Panc1 (cell line): ENCODE measurements around the gene HAGHL. TPM values are rescaled to one million over a fixed set of nuclear protein-coding genes. Genes with fewer than 3 reads are reported as not detected.
A peak's percentile ranks its signal among the peaks of the same experiment; 100 is the strongest.

Experiments used
- ATAC-seq: fragments of 200-7000 bp; cut with Tn5 transposase; 2 replicates; pipeline ENCODE4 v1.9.1; 2020; ENCODE audit warnings: mild to moderate bottlenecking, moderate library complexity
- BruUV-seq: library from RNA; stranded (reverse); fragments of 400-500 nt; replicated peaks from 2 replicates; lab custom pipeline; 2021; lab: Mats Ljungman, UMichigan
- CTCF ChIA-PET: fragments of 300-600 bp; sonication (Branson Sonifier 250); formaldehyde crosslinking; loops from one replicate; lab custom pipeline; 2022; ENCODE audit warnings: antibody characterized with exemption; lab: Charles Lee
- POLR2A ChIA-PET: fragments of 300-600 bp; sonication (Branson Sonifier 250); formaldehyde crosslinking; loops from one replicate; lab custom pipeline; 2022; ENCODE audit warnings: antibody characterized with exemption; lab: Charles Lee
- DNase-seq: peaks from one replicate; pipeline ENCODE4 v3.0.0-alpha.2; 2010; ENCODE audit warnings: low read depth, low spot score
- H3K27ac ChIP-seq: 2 replicates; pipeline ENCODE4 v1.5.1; 2011; ENCODE audit warnings: mild to moderate bottlenecking, low read length, inconsistent platforms
- H3K27me3 ChIP-seq: fragments of 200-500 bp; sonication (Bioruptor generic); 2 replicates; pipeline ENCODE4 v1.6.0; 2014; ENCODE audit warnings: low read length, inconsistent platforms; ENCODE audit not compliant: control insufficient read depth, insufficient read depth
- H3K36me3 ChIP-seq: fragments of 200-500 bp; sonication (Bioruptor generic); 2 replicates; pipeline ENCODE4 v1.5.1; 2014; ENCODE audit warnings: inconsistent platforms, mild to moderate bottlenecking, low read length, moderate library complexity; ENCODE audit not compliant: control insufficient read depth, insufficient read depth
- H3K4me1 ChIP-seq: 2 replicates; pipeline ENCODE4 v1.5.1; 2011; ENCODE audit warnings: inconsistent platforms, mild to moderate bottlenecking, low read length, moderate library complexity; ENCODE audit not compliant: control insufficient read depth, insufficient read depth
- H3K4me3 ChIP-seq, 2 experiments: 2 replicates each; pipeline ENCODE4 v1.5.1; 2011 to 2012; ENCODE audit warnings: low read depth in 2 of 2, low read length in 2 of 2, mild to moderate bottlenecking in 2 of 2, inconsistent platforms in 1 of 2, moderate library complexity in 1 of 2
- H3K9me3 ChIP-seq: fragments of 200-500 bp; sonication (Bioruptor generic); 2 replicates; pipeline ENCODE4 v1.5.1; 2014; ENCODE audit warnings: low read depth, mild to moderate bottlenecking, inconsistent platforms, low read length, moderate library complexity; ENCODE audit not compliant: control insufficient read depth, insufficient read depth
- CTCF ChIP-seq: fragments of 450-650 bp; IDR thresholded peaks from 2 replicates; pipeline ENCODE4 v1.5.1; 2017; ENCODE audit warnings: mild to moderate bottlenecking
- POLR2AphosphoS5 ChIP-seq: IDR thresholded peaks from 2 replicates; pipeline ENCODE4 v1.6.1; 2012; ENCODE audit warnings: mild to moderate bottlenecking, low read depth, low read length, moderate library complexity
- REST ChIP-seq, 2 experiments: IDR thresholded peaks; 2 replicates each; pipeline ENCODE4 v1.6.1; 2011 to 2012; ENCODE audit warnings: low read depth in 2 of 2, control low read depth in 1 of 2, low read length in 1 of 2, mild to moderate bottlenecking in 1 of 2, moderate library complexity in 1 of 2; ENCODE audit not compliant: insufficient read depth in 1 of 2
- SIN3A ChIP-seq: IDR thresholded peaks from 2 replicates; pipeline ENCODE4 v1.6.1; 2012; ENCODE audit warnings: low read depth, mild to moderate bottlenecking, low read length, moderate library complexity, borderline replicate concordance; ENCODE audit not compliant: insufficient read depth
- TCF7L2 ChIP-seq: IDR thresholded peaks from 2 replicates; pipeline ENCODE4 v1.6.1; 2011; ENCODE audit warnings: mild to moderate bottlenecking, low read depth, low read length, inconsistent platforms
- in situ Hi-C: cut with HindIII; loops from 2 replicates; pipeline ENCODE4 v1.10.0; 2016; ENCODE audit warnings: low sequenced_read_pairs, low pct_unique_long_range_greater_than_20kb
- intact Hi-C: fragments of 100-400 bp; cut with micrococcal nuclease; formaldehyde crosslinking; loops from one replicate; pipeline ENCODE4 v1.10.0; 2022; ENCODE audit not compliant: unreplicated experiment
- total RNA-seq: library from RNA; stranded (reverse); gene quantifications from one replicate; pipeline ENCODE4 v1.2.1, GENCODE V29; 2021; ENCODE audit not compliant: unreplicated experiment

The HAGHL gene
- total RNA-seq, 1 experiment from 2014 or later = 41.1 TPM

DNA sequence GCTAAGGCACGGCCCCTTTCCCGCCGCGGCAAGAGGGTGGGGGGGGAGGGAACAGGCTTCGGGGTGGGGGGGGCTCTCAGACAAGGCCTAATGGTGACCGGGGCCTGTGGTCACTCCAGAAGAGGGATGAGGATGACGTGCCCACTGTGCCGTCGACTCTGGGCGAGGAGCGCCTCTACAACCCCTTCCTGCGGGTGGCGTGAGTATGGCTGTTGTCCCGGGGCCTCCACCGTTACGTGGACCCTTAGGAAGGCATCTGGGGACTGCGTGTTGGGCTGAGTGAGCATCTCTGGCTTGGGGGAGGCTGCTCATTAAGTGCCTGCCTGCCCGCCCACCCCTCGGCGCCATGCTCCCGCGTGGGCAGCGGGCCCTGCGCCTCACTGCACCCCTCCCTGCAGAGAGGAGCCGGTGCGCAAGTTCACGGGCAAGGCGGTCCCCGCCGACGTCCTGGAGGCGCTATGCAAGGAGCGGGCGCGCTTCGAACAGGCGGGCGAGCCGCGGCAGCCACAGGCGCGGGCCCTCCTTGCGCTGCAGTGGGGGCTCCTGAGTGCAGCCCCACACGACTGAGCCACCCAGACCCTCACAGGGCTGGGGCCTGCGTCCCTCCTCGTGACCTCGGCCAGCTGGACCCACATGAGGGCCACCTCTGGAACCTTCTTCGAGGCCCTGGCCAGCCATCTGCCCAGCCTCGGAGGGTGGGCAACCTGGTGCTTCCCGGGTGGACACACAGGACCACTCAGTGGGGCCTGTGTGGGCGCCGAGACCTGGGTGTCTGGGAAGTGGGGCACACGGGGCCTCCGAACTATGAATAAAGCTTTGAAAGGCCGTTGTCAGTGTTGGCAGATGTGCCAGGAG, 2.2 kb downstream of the HAGHL start:
- Histone ChIP-seq H3K27ac (no peak overlapping the region; the same call in 1 of the 2 replicates), H3K27me3 (no peaks in the 10 kb centered on the region), H3K36me3 (no peaks in the 10 kb centered on the region), H3K4me1 (peaks cover 13% of the 10 kb centered on the region), H3K9me3 (no peaks in the 10 kb centered on the region), H3K4me3 (peak overlapping the region; percentile 64 to 74)
- no peak for ATAC-seq
- ChIA-PET CTCF (no interaction called here), POLR2A (no interaction called here)
- no peak for DNase-seq
- BruUV-seq = TSS peak; percentile 84
- TF ChIP-seq SIN3A = no peak
- peak; percentile 19 for TF ChIP-seq POLR2AphosphoS5
- TF ChIP-seq REST (IDR thresholded peaks at IDR 0.05; ENCODE audit: insufficient read depth in 1 of 2, low read depth in 2 of 2, low read length in 1 of 2) = no peak
- no peak for TF ChIP-seq TCF7L2
- no peak; the same call in 1 of the 2 replicates for TF ChIP-seq CTCF
- intact Hi-C loops (no loop called here), in situ Hi-C loops (no loop called here)

DNA sequence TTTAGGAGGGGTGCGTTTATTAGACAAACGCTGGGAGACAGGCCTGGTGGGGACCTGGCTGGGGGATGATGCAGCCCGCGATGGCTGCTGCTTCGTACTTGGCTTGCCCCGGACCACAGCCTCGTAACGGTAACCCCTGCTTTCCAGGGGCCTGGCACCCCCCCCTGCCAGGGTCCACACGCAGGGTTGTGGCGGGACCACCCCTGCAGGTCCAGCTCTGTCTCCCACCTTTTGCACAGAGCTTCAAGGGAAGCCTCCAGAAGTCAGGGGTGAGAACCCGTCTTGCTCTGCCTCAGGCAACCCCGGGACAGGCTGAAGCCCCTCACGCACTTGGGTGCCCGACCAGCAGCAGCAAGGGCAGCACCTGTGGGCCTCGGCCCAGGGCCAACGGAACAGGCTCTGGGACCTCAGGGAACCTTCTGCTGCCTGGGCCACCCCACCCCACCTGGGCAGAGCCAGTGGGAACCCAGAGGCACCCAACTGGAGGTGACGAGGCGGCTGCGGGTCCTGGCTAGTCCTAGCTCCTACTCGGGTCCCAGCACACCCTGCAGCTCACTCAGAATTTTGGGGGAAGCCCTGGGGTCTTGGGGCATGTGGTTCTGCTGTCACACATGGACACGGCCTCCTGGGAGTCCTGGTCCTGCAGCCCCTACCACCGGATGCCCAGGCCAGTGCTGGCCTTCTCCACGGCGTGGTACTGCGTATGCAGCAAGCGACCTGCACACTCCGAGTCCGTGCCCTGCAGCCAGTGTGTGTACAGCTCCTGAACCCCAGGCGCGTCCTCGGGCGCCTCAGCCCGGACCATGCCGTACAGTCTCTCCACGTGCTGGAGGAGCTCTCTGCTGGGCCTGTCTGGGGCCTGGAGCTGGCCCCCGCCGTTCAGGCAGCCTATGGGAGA, 3.1 kb downstream of the HAGHL start:
- no TSS peak for BruUV-seq
- H3K4me3 ChIP-seq = no peak overlapping the region
- in situ Hi-C loops (no loop called here), intact Hi-C loops (no loop called here)
- no peaks in the 10 kb centered on the region for H3K9me3 ChIP-seq
- ChIA-PET POLR2A (no interaction called here), CTCF (no interaction called here)
- no peaks in the 10 kb centered on the region for H3K36me3 ChIP-seq
- peaks cover 10% of the 10 kb centered on the region for H3K4me1 ChIP-seq
- DNase-seq = no peak
- TF ChIP-seq POLR2AphosphoS5 (no peak), REST (IDR thresholded peaks at IDR 0.05; ENCODE audit: insufficient read depth in 1 of 2, low read depth in 2 of 2, low read length in 1 of 2) (no peak), SIN3A (no peak), TCF7L2 (no peak), CTCF (no peak)
- H3K27ac ChIP-seq = no peak overlapping the region
- H3K27me3 ChIP-seq = no peaks in the 10 kb centered on the region
- no peak for ATAC-seq
